ENCODE data around the gene TFB1M. TPM values are rescaled to one million over a fixed set of nuclear protein-coding genes. Genes with fewer than 3 reads are reported as not detected.
"Not testable (repeated sequence)": the region's sequence is repeated elsewhere in the genome, so short reads cannot be mapped to it uniquely, and the experiment has no call there.

Gene TFB1M
- total RNA-seq, 2 experiments from 2014 or later, result 33.6 to 35.5 TPM

DNA sequence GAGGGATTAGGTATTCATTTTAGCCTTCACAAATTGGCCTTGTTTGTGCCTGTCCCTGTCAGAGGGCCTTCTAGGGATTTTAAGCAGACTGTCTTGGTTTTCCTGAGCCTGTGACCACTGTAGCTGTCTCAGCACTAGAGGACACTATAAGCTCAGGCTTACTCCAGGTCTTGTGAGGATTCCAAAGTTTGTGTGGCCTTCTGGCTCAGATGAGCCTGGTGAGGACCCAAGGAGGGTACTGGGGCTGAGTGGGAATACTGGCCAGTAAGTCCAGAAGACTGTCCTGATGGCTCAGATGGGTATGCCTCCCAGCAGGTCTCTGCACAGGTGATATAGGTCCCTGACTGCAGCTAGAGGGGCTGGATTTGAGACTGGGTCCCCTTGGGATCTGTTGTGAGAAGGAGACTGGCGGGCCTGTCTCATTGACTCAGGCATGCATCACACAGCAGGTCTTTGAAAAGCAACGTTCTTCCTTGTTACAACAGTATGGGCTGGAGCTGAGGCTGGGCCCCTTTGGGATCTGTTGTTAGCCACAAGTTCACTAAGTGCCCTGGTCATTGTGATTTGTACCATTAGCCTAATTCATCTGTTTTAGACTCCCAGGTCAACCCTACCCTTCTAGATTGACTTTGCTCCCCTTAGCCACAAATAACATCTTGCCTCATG, 26.3 kb upstream of the TFB1M start:
- H3K27ac Mint-ChIP-seq, result no peak overlapping the region
- CTCF ChIA-PET, result no interaction called here

DNA sequence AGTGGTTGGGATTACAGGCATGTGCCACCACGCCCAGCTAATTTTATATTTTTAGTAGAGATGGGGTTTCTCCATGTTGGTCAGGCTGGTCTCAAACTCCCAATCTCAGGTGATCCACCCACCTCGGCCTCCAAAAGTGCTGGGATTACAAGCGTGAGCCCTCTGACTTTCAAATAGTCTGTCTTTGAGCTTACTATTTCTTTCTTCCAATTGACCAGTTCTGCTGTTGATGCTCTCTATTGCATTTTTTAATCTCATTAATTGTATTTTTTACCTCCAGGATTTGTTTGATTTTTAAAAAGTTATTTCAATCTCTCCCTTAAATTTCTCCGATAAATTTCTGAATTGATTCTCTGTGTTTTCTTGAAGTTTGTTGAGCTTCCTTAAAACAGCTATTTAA, 25.6 kb upstream of the TFB1M start:
- Mint-ChIP-seq H3K36me3 (peaks cover 13% of the 10 kb centered on the region), H3K4me1 (peaks cover 15% of the 10 kb centered on the region)
- H3K4me3 Mint-ChIP-seq; H3K9me3 Mint-ChIP-seq (ENCODE audit: low read depth); CTCF ChIA-PET; DNase-seq; H3K27ac Mint-ChIP-seq; ATAC-seq; H3K27me3 Mint-ChIP-seq: not testable (repeated sequence)

More for the DNA sequence above, 26.3 kb upstream of the TFB1M start:
- ATAC-seq (no peak), DNase-seq (no peak)
- H3K27me3 Mint-ChIP-seq, result peaks cover 4% of the 10 kb centered on the region
- H3K4me1 Mint-ChIP-seq, result peaks cover 15% of the 10 kb centered on the region
- H3K4me3 Mint-ChIP-seq, result no peak overlapping the region
- H3K9me3 Mint-ChIP-seq (ENCODE audit: low read depth), result peaks cover 8% of the 10 kb centered on the region
- peaks cover 13% of the 10 kb centered on the region for H3K36me3 Mint-ChIP-seq

GRCh38 chr6:155338237-155338636, 24.0 kb upstream of the TFB1M start:
- not testable (repeated sequence) for H3K9me3 Mint-ChIP-seq (ENCODE audit: low read depth); ATAC-seq; H3K4me3 Mint-ChIP-seq; DNase-seq; H3K27me3 Mint-ChIP-seq
- peaks cover 22% of the 10 kb centered on the region for H3K4me1 Mint-ChIP-seq
- H3K36me3 Mint-ChIP-seq, result peaks cover 13% of the 10 kb centered on the region
- peak overlapping the region; percentile 54 for H3K27ac Mint-ChIP-seq
- CTCF ChIA-PET, result interaction anchor here (1.4 to 1.8 kb wide), 2 partner anchors 9 to 10 kb away, joined by 3 to 4 read pairs; no protein-coding TSS in a partner anchor

DNA sequence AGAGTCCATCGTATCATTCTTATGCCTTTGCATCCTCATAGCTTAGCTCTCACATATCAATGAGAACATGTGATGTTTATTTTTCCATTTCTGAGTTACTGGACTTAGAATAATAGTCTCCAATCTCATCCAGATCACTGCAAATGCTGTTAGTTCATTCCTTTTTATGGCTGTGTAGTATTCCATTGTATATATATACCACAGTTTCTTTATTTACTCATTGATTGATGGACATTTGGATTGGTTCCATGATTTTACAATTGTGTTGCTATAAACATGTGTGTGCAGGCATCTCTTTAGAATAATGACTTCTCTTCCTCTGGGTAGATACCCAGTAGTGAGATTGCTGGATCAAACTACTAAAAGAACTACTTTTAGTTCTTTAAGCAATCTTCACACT, 21.0 kb upstream of the TFB1M start:
- Mint-ChIP-seq H3K4me1 (peaks cover 22% of the 10 kb centered on the region), H3K27me3 (no peaks in the 10 kb centered on the region), H3K27ac (no peak overlapping the region), H3K4me3 (no peak overlapping the region), H3K36me3 (peaks cover 12% of the 10 kb centered on the region), H3K9me3 (ENCODE audit: low read depth) (peaks cover 8% of the 10 kb centered on the region)
- ATAC-seq (no peak), DNase-seq (no peak)
- CTCF ChIA-PET, result no interaction called here

DNA sequence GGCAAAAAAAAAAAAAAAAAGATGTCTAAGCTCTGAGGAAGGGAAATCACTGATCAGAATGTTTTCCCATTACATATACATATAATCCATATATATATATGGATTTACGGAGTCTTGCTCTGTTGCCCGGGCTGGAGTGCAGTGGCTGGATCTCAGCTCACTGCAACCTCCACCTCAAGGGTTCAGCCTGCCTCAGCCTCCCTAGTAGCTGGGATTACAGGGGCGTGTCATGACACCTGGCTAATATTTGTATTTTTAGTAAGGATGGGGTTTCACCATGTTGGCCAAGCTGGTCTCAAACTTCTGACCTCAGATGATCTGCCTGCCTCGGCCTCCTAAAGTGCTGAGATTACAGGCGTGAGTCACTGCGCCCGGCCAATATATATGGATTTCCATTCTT, 19.8 kb upstream of the TFB1M start:
- H3K4me3 Mint-ChIP-seq; ATAC-seq; DNase-seq; H3K36me3 Mint-ChIP-seq; H3K27me3 Mint-ChIP-seq; H3K27ac Mint-ChIP-seq; H3K9me3 Mint-ChIP-seq (ENCODE audit: low read depth): not testable (repeated sequence)
- peaks cover 22% of the 10 kb centered on the region for H3K4me1 Mint-ChIP-seq
- CTCF ChIA-PET, result interaction anchor here (0.5 to 0.7 kb wide), 2 partner anchors 192 to 1255 kb away, joined by 5 read pairs; no protein-coding TSS in a partner anchor

DNA sequence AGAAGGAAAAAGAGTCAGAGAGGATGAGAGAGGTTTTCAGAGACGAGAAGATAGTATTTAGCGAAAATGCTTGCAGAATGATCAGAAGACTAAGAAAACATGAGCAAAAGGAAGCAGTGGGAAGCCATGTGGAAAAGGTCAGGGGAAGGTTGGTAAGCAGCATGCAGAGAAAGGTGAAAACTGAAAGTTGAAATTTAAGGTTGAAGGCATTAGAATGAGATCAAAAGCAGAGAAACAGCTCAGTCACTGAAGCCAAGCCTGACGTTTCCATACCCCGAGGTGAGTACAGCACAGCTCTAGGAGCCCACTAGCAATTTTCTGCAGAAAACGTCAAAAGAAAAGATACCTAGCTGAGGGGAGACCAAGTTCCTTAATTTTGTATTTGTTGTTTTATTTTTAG, 19.1 kb upstream of the TFB1M start:
- no peaks in the 10 kb centered on the region for H3K27me3 Mint-ChIP-seq
- ATAC-seq, result no peak
- no peak for DNase-seq

DNA sequence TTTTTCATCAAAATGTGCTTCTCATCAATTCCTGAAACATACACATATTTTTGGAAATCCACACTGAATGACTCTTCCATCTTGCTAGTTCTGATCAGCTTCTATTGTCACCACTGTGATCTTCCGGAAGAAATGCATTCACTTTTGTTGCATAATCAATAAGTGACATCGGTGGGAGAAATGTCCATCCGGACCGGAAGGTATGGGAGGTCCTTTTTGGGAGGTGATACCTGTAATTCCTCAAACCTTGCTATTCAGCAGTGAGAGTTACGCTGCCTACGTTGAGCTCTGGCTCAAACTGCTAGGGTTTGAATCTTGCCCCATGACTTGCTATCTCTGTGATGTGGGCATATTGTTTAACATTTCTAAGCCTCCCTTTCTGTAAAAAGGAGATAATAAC, 16.6 kb upstream of the TFB1M start:
- Mint-ChIP-seq H3K27ac (no peak overlapping the region), H3K9me3 (ENCODE audit: low read depth) (no peaks in the 10 kb centered on the region), H3K36me3 (no peaks in the 10 kb centered on the region), H3K4me3 (no peak overlapping the region), H3K27me3 (no peaks in the 10 kb centered on the region), H3K4me1 (peaks cover 13% of the 10 kb centered on the region)
- DNase-seq (no peak), ATAC-seq (no peak)
- CTCF ChIA-PET, result interaction anchor here (1.1 to 1.8 kb wide), 3 partner anchors 9 to 198 kb away, joined by 3 to 5 read pairs (median 4); no protein-coding TSS in a partner anchor

More for the DNA sequence above, 19.1 kb upstream of the TFB1M start:
- no peak overlapping the region for H3K4me3 Mint-ChIP-seq
- H3K4me1 Mint-ChIP-seq, result peaks cover 16% of the 10 kb centered on the region
- no peak overlapping the region for H3K27ac Mint-ChIP-seq
- CTCF ChIA-PET, result interaction anchor here (0.5 to 0.7 kb wide), 2 partner anchors 193 to 1256 kb away, joined by 5 read pairs; no protein-coding TSS in a partner anchor
- peaks cover 5% of the 10 kb centered on the region for H3K9me3 Mint-ChIP-seq (ENCODE audit: low read depth)
- peaks cover 4% of the 10 kb centered on the region for H3K36me3 Mint-ChIP-seq

DNA sequence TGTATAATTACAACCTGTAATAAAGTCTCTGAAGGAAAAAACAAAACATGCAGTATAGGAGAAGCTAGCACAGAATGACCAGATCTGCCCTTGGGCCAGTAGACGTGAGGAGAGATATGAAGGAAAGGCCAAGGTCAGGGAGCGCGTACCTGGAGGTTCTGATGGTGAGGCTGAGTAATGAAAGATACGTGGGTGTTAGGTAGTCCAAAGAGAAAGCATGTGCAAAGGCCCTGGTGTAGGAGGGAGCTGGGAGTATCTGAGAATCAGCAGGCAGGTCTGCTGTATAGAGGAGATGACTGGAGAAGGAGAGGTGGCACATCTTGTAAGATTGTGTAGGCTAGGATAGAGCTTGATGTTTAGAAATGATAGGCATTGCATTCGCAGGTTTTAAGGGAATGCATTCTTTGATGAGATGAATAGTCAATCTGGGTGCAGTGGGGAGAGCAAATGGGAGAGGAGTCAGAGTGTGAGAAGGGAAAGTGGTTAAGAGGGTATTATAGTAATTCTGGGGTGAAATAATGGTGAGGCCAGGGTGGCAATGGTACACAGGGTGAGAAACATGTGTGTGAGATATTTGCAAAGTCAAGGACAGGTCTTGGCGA, 15.9 kb upstream of the TFB1M start:
- DNase-seq, result no peak
- Mint-ChIP-seq H3K27ac (no peak overlapping the region), H3K36me3 (no peaks in the 10 kb centered on the region), H3K9me3 (ENCODE audit: low read depth) (no peaks in the 10 kb centered on the region), H3K4me1 (peaks cover 13% of the 10 kb centered on the region), H3K27me3 (peaks cover 4% of the 10 kb centered on the region), H3K4me3 (no peak overlapping the region)
- CTCF ChIA-PET, result interaction anchor here (1.1 to 1.3 kb wide), 2 partner anchors 9 to 198 kb away, joined by 4 read pairs; no protein-coding TSS in a partner anchor
- ATAC-seq, result no peak

GRCh38 chr6:155329460-155330132, 15.3 kb upstream of the TFB1M start:
- Mint-ChIP-seq H3K27ac (no peak overlapping the region), H3K36me3 (no peaks in the 10 kb centered on the region), H3K9me3 (ENCODE audit: low read depth) (no peaks in the 10 kb centered on the region), H3K27me3 (peaks cover 4% of the 10 kb centered on the region), H3K4me3 (no peak overlapping the region), H3K4me1 (peaks cover 13% of the 10 kb centered on the region)
- no peak for ATAC-seq
- CTCF ChIA-PET, result interaction anchor here (1.3 to 3.8 kb wide), 2 partner anchors 9 to 199 kb away, joined by 4 to 14 read pairs; no protein-coding TSS in a partner anchor
- DNase-seq, result no peak

GRCh38 chr6:155328539-155329459, 14.5 kb upstream of the TFB1M start:
- CTCF ChIA-PET, result interaction anchor here (0.7 to 3.8 kb wide), 6 partner anchors 9 to 200 kb away, joined by 3 to 14 read pairs (median 4); no protein-coding TSS in a partner anchor
- no peaks in the 10 kb centered on the region for H3K9me3 Mint-ChIP-seq (ENCODE audit: low read depth)
- H3K27ac Mint-ChIP-seq, result no peak overlapping the region
- no peak for ATAC-seq
- no peaks in the 10 kb centered on the region for H3K36me3 Mint-ChIP-seq
- peaks cover 12% of the 10 kb centered on the region for H3K4me1 Mint-ChIP-seq
- no peak overlapping the region for H3K4me3 Mint-ChIP-seq
- DNase-seq, result no peak
- H3K27me3 Mint-ChIP-seq, result peaks cover 4% of the 10 kb centered on the region

DNA sequence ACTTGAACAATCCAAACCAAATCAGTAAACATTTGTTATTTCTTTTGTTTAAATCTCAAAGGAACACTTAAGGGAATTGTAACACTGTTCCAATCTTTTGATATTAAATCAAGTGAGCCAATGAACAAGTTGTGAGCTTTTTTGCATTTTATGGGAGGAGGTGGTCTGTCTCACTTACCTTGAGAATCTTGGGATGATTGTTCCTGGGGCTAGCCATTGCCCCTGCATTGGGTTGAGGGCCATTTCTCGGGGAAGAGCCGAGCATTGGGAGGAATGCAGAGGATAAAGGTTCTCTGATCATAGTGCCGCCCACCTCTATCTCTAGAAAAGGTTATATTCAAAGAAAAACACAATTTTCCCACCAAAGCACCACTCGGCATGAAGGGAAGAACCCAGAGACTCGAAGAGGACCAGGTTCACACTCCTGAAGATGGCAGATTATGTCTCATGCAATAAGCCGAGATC, 13.8 kb upstream of the TFB1M start:
- H3K27me3 Mint-ChIP-seq, result peaks cover 6% of the 10 kb centered on the region
- ATAC-seq (no peak), DNase-seq (no peak)
- no peak overlapping the region for H3K27ac Mint-ChIP-seq
- CTCF ChIA-PET, result interaction anchor here (1.1 to 3.8 kb wide), 4 partner anchors 10 to 201 kb away, joined by 3 to 14 read pairs (median 6); no protein-coding TSS in a partner anchor
- no peaks in the 10 kb centered on the region for H3K36me3 Mint-ChIP-seq
- peaks cover 5% of the 10 kb centered on the region for H3K4me1 Mint-ChIP-seq
- no peak overlapping the region for H3K4me3 Mint-ChIP-seq
- H3K9me3 Mint-ChIP-seq (ENCODE audit: low read depth), result no peaks in the 10 kb centered on the region

DNA sequence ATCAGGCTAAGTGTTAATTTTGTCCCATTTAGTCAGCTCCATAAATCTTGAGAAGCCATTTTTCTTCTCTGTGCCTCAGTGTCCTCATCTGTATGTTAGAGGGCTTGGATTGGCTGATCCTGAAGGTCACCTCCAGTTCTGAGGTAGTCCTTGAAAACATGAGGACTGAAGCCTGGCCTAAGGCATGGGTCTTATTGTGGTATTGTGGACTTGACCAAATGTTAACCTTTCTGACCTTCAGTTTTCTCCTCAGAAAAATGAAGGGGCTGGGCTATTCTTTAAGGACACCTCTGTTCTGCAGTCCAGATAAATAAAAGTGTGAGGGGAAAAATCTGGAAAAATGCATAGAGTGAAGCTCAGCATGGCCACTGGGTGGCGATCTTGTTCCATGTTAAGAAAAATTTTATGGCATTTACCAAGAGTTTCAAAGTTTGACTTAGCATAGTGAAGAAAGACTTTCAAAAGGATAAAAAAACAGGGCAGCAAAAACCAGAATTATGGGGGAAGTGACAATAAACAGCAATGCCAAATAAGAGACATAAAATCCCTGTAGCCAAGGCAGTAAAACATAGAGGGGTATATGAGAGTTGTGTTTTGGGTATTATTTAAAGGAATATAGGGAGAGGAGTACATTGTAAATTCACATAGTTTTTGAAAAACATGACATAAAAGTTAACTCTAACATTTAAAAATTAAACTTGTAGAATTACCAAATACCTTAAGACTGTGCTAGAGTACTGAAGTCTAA, 13.2 kb upstream of the TFB1M start:
- Mint-ChIP-seq H3K4me1 (peaks cover 3% of the 10 kb centered on the region), H3K9me3 (ENCODE audit: low read depth) (no peaks in the 10 kb centered on the region), H3K36me3 (no peaks in the 10 kb centered on the region), H3K27ac (no peak overlapping the region), H3K4me3 (no peak overlapping the region), H3K27me3 (peaks cover 6% of the 10 kb centered on the region)
- DNase-seq (peak; percentile 57), ATAC-seq (peak; percentile 57)
- CTCF ChIA-PET, result interaction anchor here (1.1 to 3.8 kb wide), 4 partner anchors 10 to 201 kb away, joined by 3 to 14 read pairs (median 6); no protein-coding TSS in a partner anchor
